GM23338 (cell line): Measurements from ENCODE around the gene MSH2. TPM values are rescaled to one million over a fixed set of nuclear protein-coding genes. Genes with fewer than 3 reads are reported as not detected.

Source experiments
- ATAC-seq: fragments of 200-7000 bp; cut with Tn5 transposase; 3 replicates; pipeline ENCODE4 v1.9.1; 2020
- DNase-seq: peaks from one replicate; pipeline ENCODE4 v3.0.0-alpha.2; 2015; ENCODE audit warnings: low spot score
- H2AFZ ChIP-seq: fragments of 200-600 bp; sonication (generic); 2 replicates; pipeline ENCODE4 v1.8.0; 2016; ENCODE audit warnings: antibody characterized with exemption, mild to moderate bottlenecking, moderate library complexity
- H3F3A ChIP-seq: fragments of 200-600 bp; sonication (generic); replicated peaks from 2 replicates; pipeline ENCODE4 v1.8.0; 2017; ENCODE audit warnings: antibody characterized with exemption, mixed run types, low read depth
- H3K27ac ChIP-seq: fragments of 200-600 bp; sonication (generic); 2 replicates; pipeline ENCODE4 v1.6.1; 2016; ENCODE audit warnings: low read depth
- H3K27me3 ChIP-seq: fragments of 200-600 bp; sonication (generic); 2 replicates; pipeline ENCODE4 v1.8.0; 2016; ENCODE audit warnings: mild to moderate bottlenecking, mixed run types, moderate library complexity; ENCODE audit not compliant: insufficient read depth
- H3K36me3 ChIP-seq: fragments of 200-600 bp; sonication (generic); 2 replicates; pipeline ENCODE4 v1.8.0; 2016; ENCODE audit warnings: mild to moderate bottlenecking; ENCODE audit not compliant: insufficient read depth
- H3K4me1 ChIP-seq: fragments of 200-600 bp; sonication (generic); 2 replicates; pipeline ENCODE4 v1.8.0; 2016; ENCODE audit warnings: mild to moderate bottlenecking, moderate library complexity; ENCODE audit not compliant: insufficient read depth
- H3K4me2 ChIP-seq: fragments of 200-600 bp; sonication (generic); 2 replicates; pipeline ENCODE4 v1.7.1; 2017; ENCODE audit warnings: mixed run types
- H3K4me3 ChIP-seq: fragments of 200-600 bp; sonication (generic); 2 replicates; pipeline ENCODE4 v1.6.1; 2016; ENCODE audit warnings: mixed run types
- H3K79me2 ChIP-seq: fragments of 200-600 bp; sonication (generic); replicated peaks from 2 replicates; pipeline ENCODE4 v1.8.0; 2017; ENCODE audit warnings: mild to moderate bottlenecking; ENCODE audit not compliant: insufficient read depth
- H3K9me2 ChIP-seq: fragments of 200-600 bp; sonication (generic); 2 replicates; pipeline ENCODE4 v1.8.0; 2017; ENCODE audit not compliant: insufficient read depth
- H4K20me1 ChIP-seq: fragments of 200-600 bp; sonication (generic); replicated peaks from 2 replicates; pipeline ENCODE4 v1.8.0; 2017; ENCODE audit warnings: mild to moderate bottlenecking; ENCODE audit not compliant: insufficient read depth
- H3K27ac Mint-ChIP-seq: 2 replicates; pipeline ENCODE4 v1.8.0; 2020; ENCODE audit warnings: inconsistent platforms, mild to moderate bottlenecking, moderate library complexity, mixed read lengths
- H3K27me3 Mint-ChIP-seq: 3 replicates; pipeline ENCODE4 v1.8.0; 2022; ENCODE audit warnings: low read depth, mild to moderate bottlenecking, moderate library complexity, mixed read lengths, inconsistent platforms; ENCODE audit not compliant: insufficient read depth, poor library complexity
- H3K36me3 Mint-ChIP-seq: 3 replicates; pipeline ENCODE4 v1.8.0; 2021; ENCODE audit warnings: low read depth, mild to moderate bottlenecking, inconsistent platforms, moderate library complexity, mixed read lengths
- H3K4me1 Mint-ChIP-seq: 3 replicates; pipeline ENCODE4 v1.8.0; 2020; ENCODE audit warnings: mild to moderate bottlenecking, inconsistent platforms, mixed read lengths
- H3K4me3 Mint-ChIP-seq: 3 replicates; pipeline ENCODE4 v1.8.0; 2021; ENCODE audit warnings: moderate library complexity, mild to moderate bottlenecking, inconsistent platforms, mixed read lengths
- H3K9me3 Mint-ChIP-seq: 3 replicates; pipeline ENCODE4 v1.8.0; 2020; ENCODE audit warnings: moderate library complexity, mild to moderate bottlenecking, inconsistent platforms, mixed read lengths
- CREB1 ChIP-seq: fragments of 250-450 bp; sonication (Bioruptor Pico); IDR thresholded peaks from 2 replicates; pipeline ENCODE4 v1.5.0; 2020; ENCODE audit warnings: low read depth, mild to moderate bottlenecking, moderate library complexity
- EZH2phosphoT487 ChIP-seq: fragments of 200-600 bp; sonication (generic); IDR thresholded peaks from one replicate; pipeline ENCODE4 v1.8.1; 2018; ENCODE audit warnings: antibody characterized with exemption; ENCODE audit not compliant: unreplicated experiment
- JUNB ChIP-seq: IDR thresholded peaks from one replicate; pipeline ENCODE4 v1.6.1; 2016; ENCODE audit warnings: antibody characterized with exemption; ENCODE audit not compliant: unreplicated experiment
- STAT1 ChIP-seq: IDR thresholded peaks from one replicate; pipeline ENCODE4 v1.6.1; 2016; ENCODE audit warnings: antibody characterized with exemption; ENCODE audit not compliant: unreplicated experiment
- ZNF114 ChIP-seq: fragments of 250-450 bp; sonication (Bioruptor Pico); IDR thresholded peaks from 2 replicates; pipeline ENCODE4 v1.5.0; 2020; ENCODE audit warnings: mild to moderate bottlenecking, moderate library complexity
- ZNF331 ChIP-seq: fragments of 250-450 bp; sonication (Bioruptor Pico); IDR thresholded peaks from 2 replicates; pipeline ENCODE4 v1.5.0; 2020; ENCODE audit warnings: low read depth, mild to moderate bottlenecking, moderate library complexity
- polyA plus RNA-seq: library from polyadenylated mRNA; unstranded; fragments of >200 nt; fragmentation: Nextera tagmentation; extraction: Ambion mirVana; gene quantifications from 2 replicates; pipeline ENCODE4 v1.2.1, GENCODE V29; 2016
- total RNA-seq: library from RNA; depleted of rRNA; stranded (reverse); fragments of >200 nt; shearing (Covaris generic); gene quantifications from 2 replicates; pipeline ENCODE4 v1.2.3, GENCODE V29; 2014
- TF ChIP-seq, protein P1 (sequence below), 2 experiments: fragments of 200-600 bp in 1 of 2; sonication (generic) in 1 of 2; conservative IDR thresholded peaks; 2 replicates each; pipeline versions ENCODE4 v1.5.1 to v1.6.1; 2016 to 2017; ENCODE audit warnings: antibody characterized with exemption in 2 of 2, low read depth in 2 of 2, mild to moderate bottlenecking in 2 of 2, moderate library complexity in 1 of 2
- TF ChIP-seq, protein P2 (sequence below): fragments of 250-450 bp; sonication (Bioruptor Pico); IDR thresholded peaks from 2 replicates; pipeline ENCODE4 v1.5.0; 2020; ENCODE audit warnings: mild to moderate bottlenecking, moderate library complexity
- TF ChIP-seq, protein P3 (sequence below): IDR thresholded peaks from 2 replicates; pipeline ENCODE4 v1.6.1; 2016; ENCODE audit warnings: antibody characterized with exemption

Gene MSH2
- total and polyA plus RNA-seq, 2 experiments from 2014 or later: 156 to 249 TPM

DNA sequence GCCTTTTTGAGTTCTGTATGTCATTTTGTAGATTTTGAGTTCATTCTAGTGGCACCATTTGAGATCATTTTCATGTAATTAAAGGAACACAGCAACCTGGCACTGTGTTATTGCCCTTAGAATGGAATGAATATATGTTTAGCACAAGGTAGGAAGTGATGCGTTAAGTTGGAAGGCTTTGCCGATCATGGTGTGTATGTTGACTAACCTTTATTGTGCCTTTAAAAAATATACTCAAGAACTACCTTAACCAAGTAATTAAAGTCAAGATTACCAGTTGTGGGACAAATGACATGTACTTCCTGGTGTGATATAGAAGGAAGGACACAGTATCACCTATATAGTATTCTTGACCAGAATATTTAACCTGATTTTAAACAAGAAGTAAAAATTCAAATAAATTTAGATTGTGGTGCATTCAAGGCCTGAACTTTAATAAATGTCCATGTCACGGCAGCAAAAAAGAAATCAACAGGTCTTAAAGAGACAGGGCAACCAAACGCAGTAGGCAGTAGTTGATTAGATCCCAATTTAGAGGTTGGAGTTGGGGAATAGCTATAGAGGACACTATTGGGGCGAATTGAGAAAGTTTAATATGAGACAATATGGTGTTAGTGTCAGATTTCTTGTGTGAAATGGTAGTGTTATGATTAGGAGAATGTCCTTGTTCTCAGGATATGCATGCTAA, 68.6 kb downstream of the MSH2 start:
- H3K4me3 Mint-ChIP-seq: no peak overlapping the region
- H3F3A ChIP-seq: 0 out of 2 replicates have a peak, but pooled peaks cover 4% of the 10 kb centered on the region
- H3K4me1 ChIP-seq: no peaks in the 10 kb centered on the region
- ATAC-seq (no peak), DNase-seq (no peak)
- peaks cover 53% of the 10 kb centered on the region for H3K36me3 ChIP-seq
- H3K27me3 Mint-ChIP-seq: no peaks in the 10 kb centered on the region
- TF ChIP-seq EZH2phosphoT487: no peak
- TF ChIP-seq, protein P1, sequence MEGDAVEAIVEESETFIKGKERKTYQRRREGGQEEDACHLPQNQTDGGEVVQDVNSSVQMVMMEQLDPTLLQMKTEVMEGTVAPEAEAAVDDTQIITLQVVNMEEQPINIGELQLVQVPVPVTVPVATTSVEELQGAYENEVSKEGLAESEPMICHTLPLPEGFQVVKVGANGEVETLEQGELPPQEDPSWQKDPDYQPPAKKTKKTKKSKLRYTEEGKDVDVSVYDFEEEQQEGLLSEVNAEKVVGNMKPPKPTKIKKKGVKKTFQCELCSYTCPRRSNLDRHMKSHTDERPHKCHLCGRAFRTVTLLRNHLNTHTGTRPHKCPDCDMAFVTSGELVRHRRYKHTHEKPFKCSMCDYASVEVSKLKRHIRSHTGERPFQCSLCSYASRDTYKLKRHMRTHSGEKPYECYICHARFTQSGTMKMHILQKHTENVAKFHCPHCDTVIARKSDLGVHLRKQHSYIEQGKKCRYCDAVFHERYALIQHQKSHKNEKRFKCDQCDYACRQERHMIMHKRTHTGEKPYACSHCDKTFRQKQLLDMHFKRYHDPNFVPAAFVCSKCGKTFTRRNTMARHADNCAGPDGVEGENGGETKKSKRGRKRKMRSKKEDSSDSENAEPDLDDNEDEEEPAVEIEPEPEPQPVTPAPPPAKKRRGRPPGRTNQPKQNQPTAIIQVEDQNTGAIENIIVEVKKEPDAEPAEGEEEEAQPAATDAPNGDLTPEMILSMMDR (conservative IDR thresholded peaks at IDR 0.05; ENCODE audit: low read depth in 2 of 2): no peak
- H3K27ac ChIP-seq: no peak overlapping the region
- H3K27ac Mint-ChIP-seq: no peak overlapping the region; the same call in 1 of the 2 replicates
- H3K4me3 ChIP-seq: no peak overlapping the region
- no peaks in the 10 kb centered on the region for H3K9me3 Mint-ChIP-seq
- no peaks in the 10 kb centered on the region for H3K27me3 ChIP-seq
- peaks cover 82% of the 10 kb centered on the region for H3K36me3 Mint-ChIP-seq
- no peaks in the 10 kb centered on the region; the same call in 1 of the 2 replicates for H3K79me2 ChIP-seq
- H3K4me2 ChIP-seq: no peak overlapping the region
- no peaks in the 10 kb centered on the region for H3K9me2 ChIP-seq
- H4K20me1 ChIP-seq: peaks cover 3% of the 10 kb centered on the region; the same call in 1 of the 2 replicates
- no peaks in the 10 kb centered on the region for H3K4me1 Mint-ChIP-seq
- H2AFZ ChIP-seq: no peak overlapping the region

DNA sequence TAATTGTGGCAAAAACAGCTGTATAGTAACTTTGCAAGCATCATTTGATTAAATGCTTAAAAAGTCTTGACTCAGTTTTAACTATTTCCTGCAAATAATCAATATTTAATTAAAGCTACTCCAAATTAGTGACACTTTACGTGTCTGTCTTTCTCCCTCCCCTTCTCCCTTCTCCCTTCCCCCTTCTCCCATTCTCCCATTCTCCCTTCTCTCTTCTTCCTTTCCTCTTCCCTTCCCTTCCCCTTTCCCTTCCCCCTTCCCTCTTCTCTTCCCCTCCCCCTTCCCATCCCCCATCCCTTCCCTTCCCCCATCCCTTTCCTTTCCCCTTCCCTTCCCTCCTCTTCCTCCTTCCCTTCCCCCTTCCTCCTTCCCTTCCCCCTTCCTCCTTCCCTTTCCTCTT, 76.9 kb downstream of the MSH2 start:
- TF ChIP-seq, protein P2, sequence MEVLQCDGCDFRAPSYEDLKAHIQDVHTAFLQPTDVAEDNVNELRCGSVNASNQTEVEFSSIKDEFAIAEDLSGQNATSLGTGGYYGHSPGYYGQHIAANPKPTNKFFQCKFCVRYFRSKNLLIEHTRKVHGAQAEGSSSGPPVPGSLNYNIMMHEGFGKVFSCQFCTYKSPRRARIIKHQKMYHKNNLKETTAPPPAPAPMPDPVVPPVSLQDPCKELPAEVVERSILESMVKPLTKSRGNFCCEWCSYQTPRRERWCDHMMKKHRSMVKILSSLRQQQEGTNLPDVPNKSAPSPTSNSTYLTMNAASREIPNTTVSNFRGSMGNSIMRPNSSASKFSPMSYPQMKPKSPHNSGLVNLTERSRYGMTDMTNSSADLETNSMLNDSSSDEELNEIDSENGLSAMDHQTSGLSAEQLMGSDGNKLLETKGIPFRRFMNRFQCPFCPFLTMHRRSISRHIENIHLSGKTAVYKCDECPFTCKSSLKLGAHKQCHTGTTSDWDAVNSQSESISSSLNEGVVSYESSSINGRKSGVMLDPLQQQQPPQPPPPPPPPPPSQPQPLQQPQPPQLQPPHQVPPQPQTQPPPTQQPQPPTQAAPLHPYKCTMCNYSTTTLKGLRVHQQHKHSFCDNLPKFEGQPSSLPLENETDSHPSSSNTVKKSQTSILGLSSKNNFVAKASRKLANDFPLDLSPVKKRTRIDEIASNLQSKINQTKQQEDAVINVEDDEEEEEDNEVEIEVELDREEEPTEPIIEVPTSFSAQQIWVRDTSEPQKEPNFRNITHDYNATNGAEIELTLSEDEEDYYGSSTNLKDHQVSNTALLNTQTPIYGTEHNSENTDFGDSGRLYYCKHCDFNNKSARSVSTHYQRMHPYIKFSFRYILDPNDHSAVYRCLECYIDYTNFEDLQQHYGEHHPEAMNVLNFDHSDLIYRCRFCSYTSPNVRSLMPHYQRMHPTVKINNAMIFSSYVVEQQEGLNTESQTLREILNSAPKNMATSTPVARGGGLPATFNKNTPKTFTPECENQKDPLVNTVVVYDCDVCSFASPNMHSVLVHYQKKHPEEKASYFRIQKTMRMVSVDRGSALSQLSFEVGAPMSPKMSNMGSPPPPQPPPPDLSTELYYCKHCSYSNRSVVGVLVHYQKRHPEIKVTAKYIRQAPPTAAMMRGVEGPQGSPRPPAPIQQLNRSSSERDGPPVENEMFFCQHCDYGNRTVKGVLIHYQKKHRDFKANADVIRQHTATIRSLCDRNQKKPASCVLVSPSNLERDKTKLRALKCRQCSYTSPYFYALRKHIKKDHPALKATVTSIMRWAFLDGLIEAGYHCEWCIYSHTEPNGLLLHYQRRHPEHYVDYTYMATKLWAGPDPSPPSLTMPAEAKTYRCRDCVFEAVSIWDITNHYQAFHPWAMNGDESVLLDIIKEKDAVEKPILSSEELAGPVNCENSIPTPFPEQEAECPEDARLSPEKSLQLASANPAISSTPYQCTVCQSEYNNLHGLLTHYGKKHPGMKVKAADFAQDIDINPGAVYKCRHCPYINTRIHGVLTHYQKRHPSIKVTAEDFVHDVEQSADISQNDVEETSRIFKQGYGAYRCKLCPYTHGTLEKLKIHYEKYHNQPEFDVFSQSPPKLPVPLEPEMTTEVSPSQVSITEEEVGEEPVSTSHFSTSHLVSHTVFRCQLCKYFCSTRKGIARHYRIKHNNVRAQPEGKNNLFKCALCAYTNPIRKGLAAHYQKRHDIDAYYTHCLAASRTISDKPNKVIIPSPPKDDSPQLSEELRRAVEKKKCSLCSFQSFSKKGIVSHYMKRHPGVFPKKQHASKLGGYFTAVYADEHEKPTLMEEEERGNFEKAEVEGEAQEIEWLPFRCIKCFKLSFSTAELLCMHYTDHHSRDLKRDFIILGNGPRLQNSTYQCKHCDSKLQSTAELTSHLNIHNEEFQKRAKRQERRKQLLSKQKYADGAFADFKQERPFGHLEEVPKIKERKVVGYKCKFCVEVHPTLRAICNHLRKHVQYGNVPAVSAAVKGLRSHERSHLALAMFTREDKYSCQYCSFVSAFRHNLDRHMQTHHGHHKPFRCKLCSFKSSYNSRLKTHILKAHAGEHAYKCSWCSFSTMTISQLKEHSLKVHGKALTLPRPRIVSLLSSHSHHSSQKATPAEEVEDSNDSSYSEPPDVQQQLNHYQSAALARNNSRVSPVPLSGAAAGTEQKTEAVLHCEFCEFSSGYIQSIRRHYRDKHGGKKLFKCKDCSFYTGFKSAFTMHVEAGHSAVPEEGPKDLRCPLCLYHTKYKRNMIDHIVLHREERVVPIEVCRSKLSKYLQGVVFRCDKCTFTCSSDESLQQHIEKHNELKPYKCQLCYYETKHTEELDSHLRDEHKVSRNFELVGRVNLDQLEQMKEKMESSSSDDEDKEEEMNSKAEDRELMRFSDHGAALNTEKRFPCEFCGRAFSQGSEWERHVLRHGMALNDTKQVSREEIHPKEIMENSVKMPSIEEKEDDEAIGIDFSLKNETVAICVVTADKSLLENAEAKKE (CRISPR knock-in tag): no peak
- TF ChIP-seq JUNB (no peak), STAT1 (no peak), CREB1 (no peak), EZH2phosphoT487 (no peak), ZNF331 (CRISPR knock-in tag) (no peak), ZNF114 (CRISPR knock-in tag) (no peak)
- TF ChIP-seq, protein P1 (conservative IDR thresholded peaks at IDR 0.05; ENCODE audit: low read depth in 2 of 2): no peak
- TF ChIP-seq, protein P3, sequence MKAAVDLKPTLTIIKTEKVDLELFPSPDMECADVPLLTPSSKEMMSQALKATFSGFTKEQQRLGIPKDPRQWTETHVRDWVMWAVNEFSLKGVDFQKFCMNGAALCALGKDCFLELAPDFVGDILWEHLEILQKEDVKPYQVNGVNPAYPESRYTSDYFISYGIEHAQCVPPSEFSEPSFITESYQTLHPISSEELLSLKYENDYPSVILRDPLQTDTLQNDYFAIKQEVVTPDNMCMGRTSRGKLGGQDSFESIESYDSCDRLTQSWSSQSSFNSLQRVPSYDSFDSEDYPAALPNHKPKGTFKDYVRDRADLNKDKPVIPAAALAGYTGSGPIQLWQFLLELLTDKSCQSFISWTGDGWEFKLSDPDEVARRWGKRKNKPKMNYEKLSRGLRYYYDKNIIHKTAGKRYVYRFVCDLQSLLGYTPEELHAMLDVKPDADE: no peak

More for the DNA sequence above, 76.9 kb downstream of the MSH2 start:
- H3K9me3 Mint-ChIP-seq: no peaks in the 10 kb centered on the region
- peaks cover 16% of the 10 kb centered on the region for H3K4me1 ChIP-seq
- peaks cover 11% of the 10 kb centered on the region; the same call in 1 of the 2 replicates for H3F3A ChIP-seq
- H3K4me1 Mint-ChIP-seq: peaks cover 15% of the 10 kb centered on the region
- H3K9me2 ChIP-seq: no peaks in the 10 kb centered on the region
- peaks cover 3% of the 10 kb centered on the region; the same call in 1 of the 2 replicates for H3K79me2 ChIP-seq
- no peak overlapping the region for H3K4me3 ChIP-seq
- peaks cover 4% of the 10 kb centered on the region for H4K20me1 ChIP-seq
- H3K36me3 ChIP-seq: peaks cover 59% of the 10 kb centered on the region; the same call in 1 of the 2 replicates
- DNase-seq (no peak), ATAC-seq (no peak)
- no peak overlapping the region for H3K4me3 Mint-ChIP-seq
- peaks cover 82% of the 10 kb centered on the region for H3K36me3 Mint-ChIP-seq
- H3K27ac ChIP-seq: no peak overlapping the region
- no peak overlapping the region for H3K4me2 ChIP-seq
- no peak overlapping the region for H2AFZ ChIP-seq
- H3K27me3 Mint-ChIP-seq: peaks cover 1% of the 10 kb centered on the region
- H3K27me3 ChIP-seq: no peaks in the 10 kb centered on the region
- H3K27ac Mint-ChIP-seq: no peak overlapping the region
